HUES6 (cell line): Measurements from ENCODE around the gene PDE4D.

Source experiments
- H3K27ac ChIP-seq: 2 replicates; pipeline ENCODE4 v1.7.0; 2013; ENCODE audit warnings: low read depth, mild to moderate bottlenecking, low read length, inconsistent platforms
- H3K27me3 ChIP-seq: 2 replicates; pipeline ENCODE4 v1.6.1; 2013; ENCODE audit warnings: low read length; ENCODE audit not compliant: control insufficient read depth, insufficient read depth
- H3K36me3 ChIP-seq: 2 replicates; pipeline ENCODE4 v1.6.1; 2013; ENCODE audit warnings: low read length; ENCODE audit not compliant: control insufficient read depth, insufficient read depth
- H3K4me1 ChIP-seq: 2 replicates; pipeline ENCODE4 v1.6.1; 2013; ENCODE audit warnings: low read length; ENCODE audit not compliant: control insufficient read depth, insufficient read depth
- H3K4me3 ChIP-seq: 2 replicates; pipeline ENCODE4 v1.5.1; 2013; ENCODE audit warnings: low read depth, low read length
- H3K9ac ChIP-seq: one replicate; pipeline ENCODE4 v1.6.1; 2013; ENCODE audit warnings: mild to moderate bottlenecking, low read length
- H3K9me3 ChIP-seq: 2 replicates; pipeline ENCODE4 v1.6.1; 2013; ENCODE audit warnings: low read depth, low read length; ENCODE audit not compliant: control insufficient read depth, insufficient read depth

PDE4D gene

DNA sequence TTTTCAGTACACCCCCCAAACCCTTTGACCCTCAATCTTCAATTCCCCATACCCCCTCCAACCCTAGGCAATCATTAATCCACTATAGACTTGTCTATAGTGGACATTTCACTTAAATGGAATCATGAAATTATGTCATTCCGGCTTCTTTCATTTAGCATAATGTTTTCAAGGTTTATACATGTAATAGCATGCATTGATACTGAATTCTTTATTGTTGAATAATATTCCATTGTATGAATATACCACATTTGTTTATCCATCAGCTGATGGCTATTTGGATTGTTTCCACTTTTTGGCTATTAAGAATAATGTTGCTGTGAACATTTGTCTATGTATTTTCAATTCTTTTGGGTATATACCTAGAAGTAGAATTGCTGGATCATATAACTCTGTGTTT lies 238.8 kb downstream of the PDE4D start:
- Histone ChIP-seq H3K4me1 (0 out of 2 replicates have a peak, but pooled peaks cover 3% of the 10 kb centered on the region), H3K9me3 (no peaks in the 10 kb centered on the region), H3K36me3 (no peaks in the 10 kb centered on the region), H3K4me3 (no peak overlapping the region), H3K27me3 (no peaks in the 10 kb centered on the region), H3K9ac (no peak overlapping the region), H3K27ac (no peak overlapping the region)

GRCh38 chr5:59652449-59652848 lies 241.1 kb downstream of the PDE4D start:
- Histone ChIP-seq H3K9ac (no peak overlapping the region), H3K4me3 (no peak overlapping the region), H3K9me3 (no peaks in the 10 kb centered on the region), H3K27ac (no peak overlapping the region), H3K27me3 (no peaks in the 10 kb centered on the region), H3K36me3 (no peaks in the 10 kb centered on the region), H3K4me1 (peaks cover 9% of the 10 kb centered on the region; the same call in 1 of the 2 replicates)

- Histone ChIP-seq H3K36me3 (no peaks in the 10 kb centered on the region), H3K9ac (no peak overlapping the region), H3K27me3 (no peaks in the 10 kb centered on the region), H3K4me3 (no peak overlapping the region), H3K27ac (peak overlapping the region; percentile 35; the same call in 1 of the 2 replicates), H3K4me1 (peaks cover 9% of the 10 kb centered on the region; the same call in 1 of the 2 replicates), H3K9me3 (no peaks in the 10 kb centered on the region)
These were observed 244.3 kb downstream of the PDE4D start for GRCh38 chr5:59648949-59649921.

- H3K4me1 ChIP-seq: peaks cover 6% of the 10 kb centered on the region; the same call in 1 of the 2 replicates
- H3K27me3 ChIP-seq: no peaks in the 10 kb centered on the region
- H3K9me3 ChIP-seq: no peaks in the 10 kb centered on the region
These were observed 245.3 kb downstream of the PDE4D start for GRCh38 chr5:59648038-59648831.

DNA sequence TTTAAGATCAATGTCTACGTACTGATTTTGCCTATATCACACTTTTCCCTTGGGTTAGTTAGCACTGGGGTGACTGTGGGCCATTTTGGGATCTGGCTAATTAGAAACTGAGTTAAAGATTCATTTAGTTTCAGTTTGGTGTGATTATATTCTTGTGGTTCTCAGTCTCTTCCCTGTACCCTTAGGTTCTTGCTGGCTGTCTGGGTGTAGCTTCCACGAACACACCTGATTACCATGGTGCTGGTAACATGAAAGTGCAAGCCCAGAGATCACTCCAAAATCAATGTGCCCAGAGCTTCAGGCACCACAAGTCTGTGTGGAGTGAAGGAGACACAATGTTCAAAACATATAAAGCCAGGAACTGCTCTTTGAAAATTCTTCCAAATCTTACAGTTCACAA lies 248.1 kb downstream of the PDE4D start:
- Histone ChIP-seq H3K4me1 (peaks cover 6% of the 10 kb centered on the region; the same call in 1 of the 2 replicates), H3K9me3 (no peaks in the 10 kb centered on the region), H3K27me3 (no peaks in the 10 kb centered on the region), H3K4me3 (no peak overlapping the region), H3K9ac (no peak overlapping the region), H3K27ac (no peak overlapping the region), H3K36me3 (no peaks in the 10 kb centered on the region)

More at GRCh38 chr5:59648038-59648831, 245.3 kb downstream of the PDE4D start:
- Histone ChIP-seq H3K27ac (peak overlapping the region; percentile 35; the same call in 1 of the 2 replicates), H3K36me3 (no peaks in the 10 kb centered on the region), H3K9ac (no peak overlapping the region), H3K4me3 (no peak overlapping the region)

GRCh38 chr5:59640411-59640810 lies 253.1 kb downstream of the PDE4D start:
- Histone ChIP-seq H3K4me1 (no peaks in the 10 kb centered on the region), H3K36me3 (no peaks in the 10 kb centered on the region), H3K27me3 (no peaks in the 10 kb centered on the region), H3K27ac (no peak overlapping the region), H3K4me3 (no peak overlapping the region), H3K9ac (no peak overlapping the region), H3K9me3 (no peaks in the 10 kb centered on the region)

GRCh38 chr5:59637884-59638580 lies 255.5 kb downstream of the PDE4D start:
- H3K27me3 ChIP-seq: no peaks in the 10 kb centered on the region
- no peaks in the 10 kb centered on the region for H3K36me3 ChIP-seq
- no peak overlapping the region for H3K27ac ChIP-seq
- H3K9me3 ChIP-seq: no peaks in the 10 kb centered on the region
- no peak overlapping the region for H3K4me3 ChIP-seq
- no peaks in the 10 kb centered on the region for H3K4me1 ChIP-seq
- no peak overlapping the region for H3K9ac ChIP-seq

- no peak overlapping the region for H3K9ac ChIP-seq
- H3K4me3 ChIP-seq: no peak overlapping the region
- H3K27me3 ChIP-seq: no peaks in the 10 kb centered on the region
- no peaks in the 10 kb centered on the region for H3K36me3 ChIP-seq
- H3K9me3 ChIP-seq: peaks cover 10% of the 10 kb centered on the region; the same call in 1 of the 2 replicates
- no peak overlapping the region for H3K27ac ChIP-seq
- H3K4me1 ChIP-seq: no peaks in the 10 kb centered on the region
These were observed 264.0 kb downstream of the PDE4D start for GRCh38 chr5:59629561-59629960.

- no peaks in the 10 kb centered on the region for H3K36me3 ChIP-seq
- no peaks in the 10 kb centered on the region for H3K4me1 ChIP-seq
- H3K27me3 ChIP-seq: no peaks in the 10 kb centered on the region
- no peak overlapping the region for H3K9ac ChIP-seq
- peaks cover 10% of the 10 kb centered on the region; the same call in 1 of the 2 replicates for H3K9me3 ChIP-seq
- no peak overlapping the region for H3K27ac ChIP-seq
- no peak overlapping the region for H3K4me3 ChIP-seq
These were observed 265.3 kb downstream of the PDE4D start for GRCh38 chr5:59628062-59628828.

GRCh38 chr5:59624898-59625297 lies 268.6 kb downstream of the PDE4D start:
- H3K36me3 ChIP-seq: no peaks in the 10 kb centered on the region
- H3K27me3 ChIP-seq: no peaks in the 10 kb centered on the region
- peaks cover 6% of the 10 kb centered on the region; the same call in 1 of the 2 replicates for H3K9me3 ChIP-seq
- H3K4me3 ChIP-seq: no peak overlapping the region
- H3K9ac ChIP-seq: no peak overlapping the region
- no peaks in the 10 kb centered on the region for H3K4me1 ChIP-seq
- H3K27ac ChIP-seq: no peak overlapping the region
